OCI-LY1 (cell line): ENCODE data around the gene SERPINA1.

Source experiments
- CTCF ChIP-seq: fragments of 200-600 bp; sonication (generic), shearing (Covaris generic); IDR thresholded peaks from 2 replicates; pipeline ENCODE4 v1.5.1; 2017; ENCODE audit warnings: mild to moderate bottlenecking, antibody characterized with exemption, low read length, moderate library complexity, mixed read lengths
- EZH2 ChIP-seq: fragments of 200-600 bp; sonication (generic), shearing (Covaris generic); IDR thresholded peaks from 2 replicates; pipeline ENCODE4 v1.8.0; 2017; ENCODE audit warnings: borderline replicate concordance, mixed run types, mild to moderate bottlenecking, antibody characterized with exemption, low read length, moderate library complexity, mixed read lengths

DNA sequence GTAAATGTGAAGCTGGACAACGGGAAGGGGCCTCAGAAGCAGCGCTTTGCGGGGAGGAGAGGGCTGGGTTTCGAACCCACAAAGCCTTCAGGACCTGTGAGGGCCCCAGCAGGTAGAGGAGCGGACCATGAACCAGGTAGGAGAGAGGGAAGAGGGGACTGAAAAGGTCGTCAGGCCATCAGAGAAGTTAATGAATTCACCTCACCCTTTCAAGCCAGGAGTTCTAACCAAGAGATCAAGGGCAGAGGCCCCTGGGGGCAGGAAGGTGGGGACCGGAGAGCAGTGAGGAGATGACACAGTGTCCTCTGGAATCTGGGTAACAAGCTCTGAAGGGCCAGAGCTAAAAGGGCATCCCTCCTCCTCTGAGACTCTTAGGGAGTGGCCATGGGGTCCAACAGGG lies 19.4 kb downstream of the SERPINA1 start:
- TF ChIP-seq CTCF, result no peak
- no peak for TF ChIP-seq EZH2
